ENCODE data around the gene FLVCR2. TPM values are rescaled to one million over a fixed set of nuclear protein-coding genes. Genes with fewer than 3 reads are reported as not detected.
A peak's percentile ranks its signal among the peaks of the same experiment; 100 is the strongest.

Gene FLVCR2
- total RNA-seq, 6 donors from 2014 or later: 19.4 to 41.3 (median 31.8) TPM

DNA sequence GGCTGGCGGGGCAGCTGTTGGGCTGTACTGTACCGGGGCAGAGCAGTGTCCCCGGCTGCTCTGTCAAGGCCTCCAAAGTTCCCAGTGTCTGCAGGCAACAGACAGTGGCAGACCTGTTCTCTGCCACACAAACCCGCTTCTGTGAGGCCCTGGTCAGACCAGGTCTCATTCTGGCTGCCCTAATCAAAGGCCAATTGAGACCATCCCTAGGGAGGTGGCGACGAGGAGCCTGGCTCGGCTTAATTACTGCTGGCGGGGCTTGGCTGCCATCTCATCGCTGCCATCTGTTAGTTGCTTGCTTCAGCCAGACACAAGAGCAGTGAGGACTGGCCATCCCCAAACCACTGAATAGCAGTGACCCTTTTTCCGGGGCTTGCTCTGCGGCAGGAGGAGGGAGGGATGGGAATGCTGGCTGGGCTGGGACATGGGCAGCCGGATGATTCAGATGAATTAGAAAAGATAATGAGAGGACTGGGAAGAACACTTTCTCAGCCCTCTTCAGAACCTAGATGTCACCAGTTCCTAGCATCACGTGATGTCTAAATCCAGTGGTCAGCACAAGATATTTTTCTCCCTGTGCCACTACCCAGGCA is 57.8 kb downstream of the FLVCR2 start:
- Histone ChIP-seq H3K4me1 (no peaks in the 10 kb centered on the region), H3K36me3 (peaks cover 0 to 6% (median under 1%) of the 10 kb centered on the region in 4 donors), H3K27me3 (no peaks in the 10 kb centered on the region), H3K4me3 (no peak overlapping the region), H3K9me3 (no peaks in the 10 kb centered on the region), H3K27ac (no peak overlapping the region)
- no peak for TF ChIP-seq POLR2A (IDR thresholded peaks at IDR 0.05)
- TF ChIP-seq EP300 (IDR thresholded peaks at IDR 0.05): no peak
- TF ChIP-seq POLR2AphosphoS5 (IDR thresholded peaks at IDR 0.05): no peak
- TF ChIP-seq, protein P1, sequence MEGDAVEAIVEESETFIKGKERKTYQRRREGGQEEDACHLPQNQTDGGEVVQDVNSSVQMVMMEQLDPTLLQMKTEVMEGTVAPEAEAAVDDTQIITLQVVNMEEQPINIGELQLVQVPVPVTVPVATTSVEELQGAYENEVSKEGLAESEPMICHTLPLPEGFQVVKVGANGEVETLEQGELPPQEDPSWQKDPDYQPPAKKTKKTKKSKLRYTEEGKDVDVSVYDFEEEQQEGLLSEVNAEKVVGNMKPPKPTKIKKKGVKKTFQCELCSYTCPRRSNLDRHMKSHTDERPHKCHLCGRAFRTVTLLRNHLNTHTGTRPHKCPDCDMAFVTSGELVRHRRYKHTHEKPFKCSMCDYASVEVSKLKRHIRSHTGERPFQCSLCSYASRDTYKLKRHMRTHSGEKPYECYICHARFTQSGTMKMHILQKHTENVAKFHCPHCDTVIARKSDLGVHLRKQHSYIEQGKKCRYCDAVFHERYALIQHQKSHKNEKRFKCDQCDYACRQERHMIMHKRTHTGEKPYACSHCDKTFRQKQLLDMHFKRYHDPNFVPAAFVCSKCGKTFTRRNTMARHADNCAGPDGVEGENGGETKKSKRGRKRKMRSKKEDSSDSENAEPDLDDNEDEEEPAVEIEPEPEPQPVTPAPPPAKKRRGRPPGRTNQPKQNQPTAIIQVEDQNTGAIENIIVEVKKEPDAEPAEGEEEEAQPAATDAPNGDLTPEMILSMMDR (IDR thresholded peaks at IDR 0.05): no peak
- ATAC-seq (ENCODE audit: low FRiP score in 2 of 2): peak in 1 of 2 donors; percentile 66
- WGBS, 2 donors: 63 to 71% methylated on average over 5 to 13 of the region's 13 CpGs
- DNase-seq: no peak

DNA sequence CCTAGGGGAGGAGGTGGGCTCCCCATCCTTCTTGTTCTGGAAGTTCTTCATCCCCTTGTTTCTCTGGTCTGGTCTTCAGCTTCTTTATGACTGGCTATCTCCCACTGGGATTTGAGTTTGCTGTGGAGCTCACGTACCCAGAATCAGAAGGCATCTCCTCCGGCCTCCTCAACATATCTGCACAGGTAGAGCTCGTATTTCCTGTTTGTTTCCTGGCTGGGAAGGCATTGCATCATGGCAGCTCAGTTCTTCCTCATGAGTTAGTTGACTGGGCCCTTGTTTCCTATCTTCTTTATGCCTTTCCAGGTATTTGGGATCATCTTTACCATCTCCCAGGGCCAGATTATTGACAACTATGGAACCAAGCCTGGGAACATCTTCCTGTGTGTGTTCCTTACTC is 62.5 kb downstream of the FLVCR2 start:
- ATAC-seq (ENCODE audit: low FRiP score in 2 of 2): no peak
- no peak for DNase-seq
- Histone ChIP-seq H3K27me3 (no peaks in the 10 kb centered on the region), H3K27ac (no peak overlapping the region), H3K9me3 (no peaks in the 10 kb centered on the region), H3K4me3 (no peak overlapping the region), H3K36me3 (peaks cover 0 to 15% (median 3%) of the 10 kb centered on the region in 4 donors), H3K4me1 (peaks cover 0 to 4% (median under 1%) of the 10 kb centered on the region in 4 donors)
- 85 to 91% methylated on average over 3 of the region's 3 CpGs for WGBS, 2 donors
- TF ChIP-seq, protein P1 (IDR thresholded peaks at IDR 0.05): no peak
- no peak for TF ChIP-seq EP300 (IDR thresholded peaks at IDR 0.05)
- no peak for TF ChIP-seq POLR2AphosphoS5 (IDR thresholded peaks at IDR 0.05)
- TF ChIP-seq POLR2A (IDR thresholded peaks at IDR 0.05): no peak

DNA sequence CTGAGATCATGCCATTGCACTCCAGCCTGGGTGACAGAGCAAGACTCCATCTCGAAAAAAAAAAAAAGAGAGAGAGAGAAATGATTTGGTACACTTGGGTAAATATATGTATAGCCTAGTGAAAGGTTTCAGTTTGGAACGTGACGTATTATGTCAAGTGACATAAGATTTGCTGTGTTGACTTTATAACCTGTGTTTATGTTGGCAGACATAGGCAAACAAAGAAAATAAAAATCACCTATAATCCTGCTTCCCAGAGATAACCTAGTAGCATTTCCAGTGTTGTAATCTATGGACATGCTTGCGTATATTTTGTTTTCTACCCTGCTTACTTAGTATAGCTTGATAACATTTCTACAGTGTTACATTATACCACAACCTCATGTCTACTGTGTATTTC is 65.6 kb downstream of the FLVCR2 start:
- DNase-seq (no peak), ATAC-seq (ENCODE audit: low FRiP score in 2 of 2) (no peak)
- H3K9me3 ChIP-seq: no peaks in the 10 kb centered on the region
- no peaks in the 10 kb centered on the region for H3K27me3 ChIP-seq
- H3K4me1 ChIP-seq: peaks cover 18 to 29% (median 21%) of the 10 kb centered on the region in 4 donors
- TF ChIP-seq, protein P1 (IDR thresholded peaks at IDR 0.05): no peak
- no peak for TF ChIP-seq POLR2A (IDR thresholded peaks at IDR 0.05)
- H3K27ac ChIP-seq: no peak overlapping the region
- no peak overlapping the region for H3K4me3 ChIP-seq
- H3K36me3 ChIP-seq: peaks cover 0 to 26% (median 5%) of the 10 kb centered on the region in 4 donors
- 50 to 53% methylated on average over 4 of the region's 4 CpGs for WGBS, 2 donors

- peaks cover 18 to 29% (median 21%) of the 10 kb centered on the region in 4 donors for H3K4me1 ChIP-seq
- no peaks in the 10 kb centered on the region for H3K27me3 ChIP-seq
- TF ChIP-seq POLR2AphosphoS5 (IDR thresholded peaks at IDR 0.05) (no peak), POLR2A (IDR thresholded peaks at IDR 0.05) (no peak), EP300 (IDR thresholded peaks at IDR 0.05) (no peak)
- TF ChIP-seq, protein P1 (IDR thresholded peaks at IDR 0.05): no peak
- peak in 1 of 2 donors; percentile 32 for DNase-seq
- peaks cover 1 to 37% (median 13%) of the 10 kb centered on the region in 4 donors for H3K36me3 ChIP-seq
- H3K9me3 ChIP-seq: no peaks in the 10 kb centered on the region
- no peak for ATAC-seq (ENCODE audit: low FRiP score in 2 of 2)
- no peak overlapping the region for H3K4me3 ChIP-seq
- H3K27ac ChIP-seq: peak overlapping the region in 1 of 4 donors; percentile 0
Observed at GRCh38 chr14:75645056-75645455, 66.6 kb downstream of the FLVCR2 start.

GRCh38 chr14:75646762-75647161 is 68.3 kb downstream of the FLVCR2 start:
- Histone ChIP-seq H3K4me3 (no peak overlapping the region), H3K27ac (peak overlapping the region; percentile 7 to 59 (median 52)), H3K4me1 (peaks cover 18 to 36% (median 21%) of the 10 kb centered on the region in 4 donors), H3K36me3 (peaks cover 13 to 43% (median 27%) of the 10 kb centered on the region in 4 donors), H3K9me3 (no peaks in the 10 kb centered on the region), H3K27me3 (no peaks in the 10 kb centered on the region)
- ATAC-seq (ENCODE audit: low FRiP score in 2 of 2) (no peak), DNase-seq (peak in 1 of 2 donors; percentile 24)
- 77% methylated on average over 6 of the region's 6 CpGs for WGBS, 2 donors
- TF ChIP-seq, protein P1 (IDR thresholded peaks at IDR 0.05): no peak
- no peak for TF ChIP-seq POLR2A (IDR thresholded peaks at IDR 0.05)
